BLaER1 (cell line): ENCODE results near the gene PROP1.
"Not testable (repeated sequence)": the region's sequence is repeated elsewhere in the genome, so short reads cannot be mapped to it uniquely, and the experiment has no call there.

ENCODE experiments used
- H3K27ac ChIP-seq: shearing (Covaris generic); formaldehyde crosslinking; 2 replicates; pipeline ENCODE4 v1.8.1; 2022
- H3K27me3 ChIP-seq: shearing (Covaris generic); formaldehyde crosslinking; 2 replicates; pipeline ENCODE4 v1.8.1; 2022
- H3K36me3 ChIP-seq: shearing (Covaris generic); formaldehyde crosslinking; 2 replicates; pipeline ENCODE4 v1.8.1; 2022
- H3K4me1 ChIP-seq: shearing (Covaris generic); formaldehyde crosslinking; 2 replicates; pipeline ENCODE4 v1.8.1; 2022
- H3K4me2 ChIP-seq: shearing (Covaris generic); formaldehyde crosslinking; 2 replicates; pipeline ENCODE4 v1.8.1; 2022
- H3K4me3 ChIP-seq: shearing (Covaris generic); formaldehyde crosslinking; 2 replicates; pipeline ENCODE4 v1.8.1; 2022
- H3K9ac ChIP-seq: shearing (Covaris generic); formaldehyde crosslinking; 2 replicates; pipeline ENCODE4 v1.8.1; 2022
- H3K9me3 ChIP-seq: shearing (Covaris generic); formaldehyde crosslinking; 2 replicates; pipeline ENCODE4 v1.8.1; 2022
- H4K20me1 ChIP-seq: shearing (Covaris generic); formaldehyde crosslinking; 2 replicates; pipeline ENCODE4 v1.8.1; 2022
- Cebpa-rat ChIP-seq: shearing (Covaris generic); IDR thresholded peaks from 2 replicates; pipeline ENCODE4 v1.8.1; 2022

Gene PROP1

DNA sequence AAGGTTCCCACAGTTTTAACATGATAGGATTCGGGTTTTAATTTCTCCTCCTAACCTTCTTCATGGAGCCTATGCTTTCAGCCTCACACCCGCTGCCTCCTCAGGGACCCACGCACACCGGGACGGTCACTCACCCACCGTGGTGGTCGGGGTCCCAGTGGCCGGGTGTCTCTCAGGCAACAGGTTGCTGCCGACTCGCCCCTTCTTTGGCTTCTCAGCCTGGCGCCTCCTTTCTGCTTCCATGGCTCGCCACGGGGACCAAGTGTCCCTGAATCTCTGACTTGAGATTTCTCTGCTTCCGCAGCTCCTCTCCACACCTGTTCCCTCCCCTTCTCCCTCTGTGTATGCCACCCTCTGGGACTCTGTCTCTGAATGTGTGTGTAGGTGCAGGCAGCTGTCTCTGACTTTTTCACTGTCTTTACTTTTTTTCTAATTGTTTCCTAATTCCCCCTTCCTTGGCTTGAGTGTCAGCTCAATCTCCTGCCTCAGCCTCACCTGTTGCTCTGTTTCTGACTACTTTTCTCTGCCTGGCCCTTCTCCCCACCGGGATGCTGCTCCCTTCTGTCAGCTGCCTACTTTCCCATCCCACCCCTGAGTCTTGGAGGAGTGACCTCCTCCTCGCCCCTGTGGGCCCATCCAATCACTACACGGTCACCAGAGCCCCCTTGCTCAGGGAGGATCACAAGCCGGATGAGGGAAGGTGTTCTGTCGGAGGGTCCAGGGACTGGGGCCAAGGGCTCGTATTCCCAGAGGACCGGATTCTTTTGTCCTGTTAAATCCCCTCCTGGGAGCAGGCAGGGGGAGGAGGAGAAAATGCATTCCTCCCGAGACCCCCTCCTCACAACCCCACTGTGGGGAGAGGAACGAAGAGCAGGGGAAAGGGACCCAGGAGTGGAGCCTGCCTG lies at the start of gene PROP1:
Gene PROP1 (minus strand): TSS at position 552 of the 905 bp plus-strand sequence. CDS start 309 bp downstream, at position 243.
- H3K9me3 ChIP-seq = no peaks in the 10 kb centered on the region
- no peaks in the 10 kb centered on the region for H3K4me1 ChIP-seq
- no peaks in the 10 kb centered on the region for H3K36me3 ChIP-seq
- H3K27ac ChIP-seq = no peak within 1 kb of the TSS
- no peak within 1 kb of the TSS for H3K4me2 ChIP-seq
- TF ChIP-seq Cebpa-rat = no peak
- no peak within 1 kb of the TSS for H3K9ac ChIP-seq
- no peaks in the 10 kb centered on the region for H3K27me3 ChIP-seq
- H4K20me1 ChIP-seq = no peaks in the 10 kb centered on the region
- H3K4me3 ChIP-seq = no peak within 1 kb of the TSS

DNA sequence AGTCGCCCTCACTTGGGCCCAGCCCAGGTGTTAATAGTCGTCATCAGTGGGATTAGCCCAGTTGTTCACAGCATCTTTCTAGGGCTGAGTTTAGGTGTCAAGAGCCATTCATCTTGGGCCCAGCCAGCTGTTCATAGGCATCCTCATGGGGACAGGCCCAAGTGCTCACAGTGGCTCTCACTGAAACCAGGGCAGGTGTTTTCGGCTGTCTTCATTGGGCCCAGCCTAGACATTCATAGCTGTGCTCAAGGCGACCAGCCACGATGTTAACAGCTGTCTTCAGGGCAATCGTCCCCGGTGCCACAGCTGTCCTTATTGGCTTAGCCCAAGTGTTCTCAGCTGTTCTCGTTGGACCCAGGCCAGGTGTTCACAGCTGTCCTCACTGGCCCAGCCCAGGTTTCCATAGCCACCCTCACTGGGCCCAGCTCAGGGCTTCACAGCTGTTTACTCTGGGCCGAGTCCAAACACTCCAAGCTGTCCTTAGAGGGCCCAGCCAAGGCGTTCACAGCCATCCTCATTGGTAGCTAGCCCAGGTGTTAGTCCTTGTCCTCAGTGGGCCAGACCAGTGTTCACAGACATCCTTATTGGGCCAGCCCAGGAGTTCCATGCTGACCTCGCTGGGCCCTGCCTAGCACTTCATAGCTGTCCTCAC lies 23.5 kb upstream of the PROP1 start:
- not testable (repeated sequence) for H4K20me1 ChIP-seq

DNA sequence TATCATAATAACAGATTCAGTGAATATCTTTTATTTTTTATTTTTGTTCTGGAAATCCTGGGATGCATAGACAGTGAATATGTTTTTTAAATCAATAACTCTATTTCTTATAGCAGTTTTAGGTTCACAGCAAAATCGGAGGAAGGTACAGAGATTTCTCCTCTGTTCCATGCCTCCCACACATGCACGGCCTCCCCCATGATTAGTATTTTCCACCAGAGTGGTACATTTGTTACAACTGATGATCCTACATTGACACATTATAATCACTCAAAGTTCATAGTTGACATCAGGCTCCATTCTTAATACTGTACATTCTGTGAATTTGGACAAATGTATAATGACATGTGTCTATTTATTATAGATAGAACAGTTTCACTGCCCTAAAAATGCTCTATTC lies 16.7 kb upstream of the PROP1 start:
- not testable (repeated sequence) for H3K9ac ChIP-seq, H3K36me3 ChIP-seq, H3K4me1 ChIP-seq, H3K4me3 ChIP-seq, H3K4me2 ChIP-seq, H3K9me3 ChIP-seq, H3K27me3 ChIP-seq, H3K27ac ChIP-seq, H4K20me1 ChIP-seq

More for the DNA sequence above, 23.5 kb upstream of the PROP1 start:
- H3K9me3 ChIP-seq, H3K9ac ChIP-seq, H3K4me2 ChIP-seq, H3K36me3 ChIP-seq, H3K27me3 ChIP-seq, H3K4me1 ChIP-seq, H3K27ac ChIP-seq, H3K4me3 ChIP-seq: not testable (repeated sequence)

- not testable (repeated sequence) for H4K20me1 ChIP-seq, H3K9me3 ChIP-seq, H3K4me1 ChIP-seq, H3K27me3 ChIP-seq, H3K27ac ChIP-seq, H3K4me3 ChIP-seq, H3K36me3 ChIP-seq, H3K9ac ChIP-seq, H3K4me2 ChIP-seq
Observed at GRCh38 chr5:178011816-178012554, 15.9 kb upstream of the PROP1 start.

DNA sequence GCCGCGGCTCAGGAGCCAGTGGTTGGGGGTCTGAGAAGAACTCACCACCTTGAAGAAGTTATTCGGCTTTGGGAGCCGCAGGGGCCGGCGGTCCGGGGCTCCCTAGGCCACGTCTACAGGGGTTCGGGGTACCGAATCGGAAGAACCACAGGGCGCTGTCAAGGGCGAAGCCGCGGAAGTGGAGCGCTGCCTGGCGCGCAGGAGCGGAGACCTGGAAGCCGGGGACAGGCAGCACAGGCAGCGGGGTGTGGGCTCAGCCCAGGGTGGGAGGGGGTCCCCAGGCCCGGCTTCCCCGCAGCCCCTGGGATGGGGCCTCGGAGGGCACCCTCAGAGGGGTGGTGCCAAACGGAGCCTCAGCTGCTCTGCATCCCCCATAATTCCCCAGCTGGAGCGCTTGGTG lies 11.2 kb upstream of the PROP1 start:
- not testable (repeated sequence) for H3K36me3 ChIP-seq, H3K4me1 ChIP-seq, H3K4me3 ChIP-seq, H3K9ac ChIP-seq, H3K27ac ChIP-seq, H3K4me2 ChIP-seq, H3K27me3 ChIP-seq, H3K9me3 ChIP-seq, H4K20me1 ChIP-seq

- H3K4me2 ChIP-seq, H3K36me3 ChIP-seq, H3K9ac ChIP-seq, H3K4me1 ChIP-seq, H3K27me3 ChIP-seq, H3K9me3 ChIP-seq, H4K20me1 ChIP-seq, H3K4me3 ChIP-seq, H3K27ac ChIP-seq: not testable (repeated sequence)
Observed at GRCh38 chr5:178006536-178007231, 10.6 kb upstream of the PROP1 start.

GRCh38 chr5:178006181-178006535 lies 10.1 kb upstream of the PROP1 start:
- H3K27ac ChIP-seq, H3K9me3 ChIP-seq, H3K27me3 ChIP-seq, H3K4me3 ChIP-seq, H3K36me3 ChIP-seq, H3K9ac ChIP-seq, H3K4me1 ChIP-seq, H3K4me2 ChIP-seq, H4K20me1 ChIP-seq: not testable (repeated sequence)

GRCh38 chr5:177997846-177998245 lies 1.8 kb upstream of the PROP1 start:
- H3K36me3 ChIP-seq = no peaks in the 10 kb centered on the region
- TF ChIP-seq Cebpa-rat = no peak
- H3K4me2 ChIP-seq = no peak overlapping the region
- H3K4me1 ChIP-seq = no peaks in the 10 kb centered on the region
- no peak overlapping the region for H3K9ac ChIP-seq
- no peak overlapping the region for H3K27ac ChIP-seq
- H3K27me3 ChIP-seq = no peaks in the 10 kb centered on the region
- H3K9me3 ChIP-seq = no peaks in the 10 kb centered on the region
- no peak overlapping the region for H3K4me3 ChIP-seq
- no peaks in the 10 kb centered on the region for H4K20me1 ChIP-seq

DNA sequence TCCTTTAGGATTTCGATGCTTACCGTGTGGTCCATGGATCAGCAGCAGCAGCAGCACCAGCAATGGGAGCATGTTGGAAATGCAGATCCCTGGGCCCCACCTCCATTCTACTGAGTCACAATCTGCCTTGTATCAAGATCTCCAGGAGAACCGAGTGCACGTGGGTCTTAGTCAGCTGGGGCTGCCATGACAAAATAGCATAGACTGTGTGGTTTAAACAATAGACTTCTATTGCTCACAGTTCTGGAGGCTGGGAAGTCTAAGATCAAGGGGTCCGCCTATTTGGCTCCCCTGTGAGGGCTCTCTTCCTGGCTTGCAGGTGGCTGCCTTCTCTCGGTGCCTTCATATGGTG lies 1.3 kb upstream of the PROP1 start:
- no peak for TF ChIP-seq Cebpa-rat
- Histone ChIP-seq H3K4me3 (no peak overlapping the region), H4K20me1 (no peaks in the 10 kb centered on the region), H3K4me1 (no peaks in the 10 kb centered on the region), H3K9me3 (no peaks in the 10 kb centered on the region), H3K4me2 (no peak overlapping the region), H3K36me3 (no peaks in the 10 kb centered on the region), H3K27ac (no peak overlapping the region), H3K27me3 (no peaks in the 10 kb centered on the region), H3K9ac (no peak overlapping the region)
